ENCODE measurements around the gene JPH4.

JPH4 gene

GRCh38 chr14:23609001-23609400 is 30.4 kb upstream of the JPH4 start:
- no peak for TF ChIP-seq CTCF (IDR thresholded peaks at IDR 0.05; ENCODE audit: insufficient read depth, missing control alignments)
- no peak for DNase-seq (ENCODE audit: insufficient read length, low spot score)
- no peak for FAIRE-seq

- DNase-seq (ENCODE audit: insufficient read length, low spot score) = no peak
- TF ChIP-seq CTCF (IDR thresholded peaks at IDR 0.05; ENCODE audit: insufficient read depth, missing control alignments) = no peak
- no peak for FAIRE-seq
Measured at GRCh38 chr14:23608454-23608853, 29.9 kb upstream of the JPH4 start.

- DNase-seq (ENCODE audit: insufficient read length, low spot score) = no peak
- no peak for FAIRE-seq
Measured at GRCh38 chr14:23605931-23606585, 27.5 kb upstream of the JPH4 start.

GRCh38 chr14:23604675-23605170 is 26.1 kb upstream of the JPH4 start:
- no peak for TF ChIP-seq CTCF (IDR thresholded peaks at IDR 0.05; ENCODE audit: insufficient read depth, missing control alignments)
- DNase-seq (ENCODE audit: insufficient read length, low spot score) (no peak), FAIRE-seq (no peak)

More at GRCh38 chr14:23605931-23606585, 27.5 kb upstream of the JPH4 start:
- TF ChIP-seq CTCF (IDR thresholded peaks at IDR 0.05; ENCODE audit: insufficient read depth, missing control alignments) = no peak

- FAIRE-seq = no peak
- no peak for TF ChIP-seq CTCF (IDR thresholded peaks at IDR 0.05; ENCODE audit: insufficient read depth, missing control alignments)
- no peak for DNase-seq (ENCODE audit: insufficient read length, low spot score)
Measured at GRCh38 chr14:23604148-23604547, 25.6 kb upstream of the JPH4 start.

- no peak for DNase-seq (ENCODE audit: insufficient read length, low spot score)
- no peak for TF ChIP-seq CTCF (IDR thresholded peaks at IDR 0.05; ENCODE audit: insufficient read depth, missing control alignments)
- FAIRE-seq = no peak
Measured at GRCh38 chr14:23603103-23603502, 24.5 kb upstream of the JPH4 start.
